ENCODE measurements around the gene TTBK2.
"Not testable (repeated sequence)": the region's sequence is repeated elsewhere in the genome, so short reads cannot be mapped to it uniquely, and the experiment has no call there.

Gene TTBK2

DNA sequence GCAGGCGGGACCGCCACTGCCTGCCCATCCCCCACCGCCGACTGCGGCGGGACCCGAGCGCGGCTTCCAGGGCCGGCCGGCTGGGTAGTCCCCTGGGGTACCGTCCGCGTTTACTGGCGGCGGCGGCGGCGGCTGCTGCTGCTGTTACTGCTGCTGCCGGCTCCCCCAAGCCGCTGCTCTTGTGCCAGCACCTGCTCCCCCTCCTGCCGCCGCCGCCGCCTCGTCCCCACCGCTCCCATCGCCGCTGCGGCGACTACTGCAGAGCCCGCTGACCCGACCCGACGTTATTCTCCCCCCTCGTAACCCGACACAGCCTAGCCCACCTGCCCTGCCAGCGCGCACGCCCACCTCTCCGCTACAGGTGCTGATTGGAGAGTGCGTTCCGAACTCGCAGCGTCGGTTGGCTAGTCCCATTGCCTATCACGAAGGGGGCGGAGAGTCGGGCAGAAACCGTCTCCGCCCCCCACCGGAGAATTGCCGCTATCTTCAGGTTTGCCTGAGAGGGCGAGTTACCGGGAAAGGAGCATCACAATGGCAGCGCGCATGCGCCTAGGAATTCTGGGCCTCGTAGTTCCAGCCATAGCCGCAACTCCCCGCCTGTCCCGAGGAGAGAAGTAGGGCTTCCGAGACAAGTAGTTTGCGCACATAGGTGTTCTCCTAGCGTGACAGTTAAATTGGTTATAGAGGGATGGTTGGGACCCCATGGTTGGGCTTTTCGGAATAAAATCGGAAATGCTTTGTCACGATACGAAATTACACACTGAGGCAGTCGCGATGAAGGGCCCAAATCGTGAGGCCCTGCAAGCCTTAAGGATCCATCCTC, at the start of gene TTBK2:
TSS of gene TTBK2 (minus strand) at position 260 of the 823 bp plus-strand sequence. CDS start 42,161 bp downstream, outside the sequence.
- DNase-seq, result peak; percentile 94 to 99

DNA sequence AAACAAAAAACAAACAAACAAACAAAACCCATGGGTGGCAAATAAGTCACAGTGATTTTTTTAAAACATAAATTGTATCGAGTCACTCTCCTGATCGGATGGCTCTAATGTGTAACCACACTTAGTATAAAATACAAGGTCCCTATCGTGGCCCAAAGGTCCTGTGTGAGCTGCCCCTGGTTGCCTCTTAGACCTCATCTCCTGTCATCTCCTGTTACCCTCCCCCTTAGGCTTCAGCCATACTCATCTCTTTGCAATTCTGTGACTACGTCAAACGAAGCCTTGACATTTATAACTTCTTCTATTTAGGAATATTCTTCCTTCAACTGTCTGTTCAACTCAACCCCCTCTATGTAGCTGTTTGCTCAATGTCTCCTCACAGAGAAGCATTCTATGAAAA, 43.9 kb upstream of the TTBK2 start:
- DNase-seq, result no peak

DNA sequence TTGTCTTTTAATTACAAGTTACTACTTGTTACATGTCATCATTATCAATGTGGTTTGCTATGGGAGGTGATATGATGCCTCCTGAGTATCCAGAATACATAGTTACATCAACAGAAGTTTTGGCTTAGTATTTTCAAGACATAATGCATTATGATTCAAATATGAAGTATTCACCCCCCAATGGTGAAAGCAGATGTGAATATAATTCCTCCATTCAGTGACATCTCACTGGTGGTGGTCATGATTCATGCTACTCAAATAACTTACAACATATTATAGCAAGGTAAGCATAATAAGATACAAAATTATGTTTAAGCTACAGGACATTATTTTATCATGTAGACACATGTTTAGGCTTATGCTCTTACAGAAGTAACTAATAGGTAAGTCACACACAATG, 34.9 kb upstream of the TTBK2 start:
- DNase-seq, result no peak

DNA sequence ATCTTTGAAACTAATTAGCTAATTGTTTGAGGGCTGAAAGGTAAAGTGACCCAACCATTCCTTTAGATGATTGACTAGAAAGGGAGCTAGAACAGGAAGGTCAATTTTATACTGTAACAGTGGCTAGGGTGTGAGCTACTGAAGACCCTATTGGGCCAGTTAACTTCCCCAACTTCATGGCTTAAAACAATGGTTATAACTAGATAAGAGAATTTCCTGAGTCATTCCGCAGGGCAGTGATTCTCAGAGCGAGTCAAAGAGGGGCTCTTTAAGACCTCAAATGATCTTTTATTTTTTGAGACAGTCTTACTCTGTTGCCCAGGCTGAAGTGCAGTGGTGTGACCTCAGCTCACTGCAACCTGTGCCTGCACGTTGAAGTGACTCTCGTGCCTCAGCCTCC, 33.7 kb upstream of the TTBK2 start:
- DNase-seq, result no peak

DNA sequence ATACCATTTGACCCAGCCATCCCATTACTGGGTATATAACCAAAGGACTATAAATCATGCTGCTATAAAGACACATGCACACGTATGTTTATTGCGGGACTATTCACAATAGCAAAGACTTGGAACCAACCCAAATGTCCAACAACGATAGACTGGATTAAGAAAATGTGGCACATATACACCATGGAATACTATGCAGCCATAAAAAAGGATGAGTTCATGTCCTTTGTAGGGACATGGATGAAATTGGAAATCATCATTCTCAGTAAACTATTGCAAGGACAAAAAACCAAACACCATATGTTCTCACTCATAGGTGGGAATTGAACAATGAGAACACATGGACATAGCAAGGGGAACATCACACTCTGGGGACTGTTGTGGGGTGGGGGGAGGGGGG, 28.3 kb upstream of the TTBK2 start:
- DNase-seq, result not testable (repeated sequence)

DNA sequence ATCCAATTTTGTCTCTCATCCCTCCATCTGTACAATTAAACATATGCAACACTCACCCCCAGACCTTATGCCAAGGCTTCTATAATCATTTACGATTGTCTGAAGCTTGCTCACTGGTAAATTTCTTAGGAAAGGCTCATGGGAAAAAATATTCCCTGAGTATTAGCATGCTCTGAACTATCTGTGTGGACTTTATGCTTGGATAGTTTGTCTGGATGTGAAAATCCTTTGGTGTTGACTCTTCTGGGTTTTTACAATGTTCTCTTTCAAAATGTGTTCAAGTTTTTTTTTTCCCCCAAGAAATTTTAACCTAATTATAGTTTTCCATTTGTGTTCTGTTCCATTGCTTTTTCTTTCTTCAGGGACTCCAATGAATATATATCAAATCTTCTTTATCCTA, 19.9 kb upstream of the TTBK2 start:
- DNase-seq, result no peak

DNA sequence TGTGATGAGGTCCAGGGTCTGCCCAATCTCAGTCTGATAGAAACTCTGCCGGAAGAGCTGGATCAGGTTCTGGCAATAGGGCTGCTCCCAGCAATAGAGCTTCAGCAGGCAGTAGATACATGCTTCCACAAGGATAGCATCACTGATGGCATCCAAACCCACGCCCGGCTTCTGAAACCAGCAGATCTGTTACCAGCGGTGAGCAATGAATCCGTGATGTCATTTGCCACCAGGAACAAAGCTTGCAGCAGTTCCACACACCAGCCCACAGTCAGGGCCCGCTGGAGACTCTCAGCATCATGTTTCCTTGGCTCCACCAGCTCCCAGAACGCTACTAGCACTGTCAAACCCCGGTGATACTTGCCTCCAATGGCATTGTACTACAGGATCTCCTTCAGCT, 19.3 kb upstream of the TTBK2 start:
- no peak for DNase-seq

DNA sequence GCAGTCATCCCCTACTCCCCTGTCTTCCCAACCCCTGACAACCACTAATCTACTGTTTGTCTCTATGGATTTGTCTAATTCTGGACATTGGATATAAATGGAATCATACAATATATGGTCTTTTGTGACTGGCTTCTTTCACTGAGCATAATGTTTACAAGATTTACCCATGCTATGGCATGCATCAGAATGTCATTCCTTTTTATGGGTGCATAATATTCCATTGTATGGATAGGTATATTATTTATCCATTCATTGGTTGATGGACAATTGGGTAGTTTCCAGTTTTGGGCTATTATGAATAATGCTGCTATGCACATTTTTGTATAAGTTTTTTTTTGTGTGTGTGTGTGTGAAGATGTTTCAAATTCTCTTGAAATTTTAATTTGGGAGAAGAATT, 16.6 kb upstream of the TTBK2 start:
- DNase-seq, result no peak

DNA sequence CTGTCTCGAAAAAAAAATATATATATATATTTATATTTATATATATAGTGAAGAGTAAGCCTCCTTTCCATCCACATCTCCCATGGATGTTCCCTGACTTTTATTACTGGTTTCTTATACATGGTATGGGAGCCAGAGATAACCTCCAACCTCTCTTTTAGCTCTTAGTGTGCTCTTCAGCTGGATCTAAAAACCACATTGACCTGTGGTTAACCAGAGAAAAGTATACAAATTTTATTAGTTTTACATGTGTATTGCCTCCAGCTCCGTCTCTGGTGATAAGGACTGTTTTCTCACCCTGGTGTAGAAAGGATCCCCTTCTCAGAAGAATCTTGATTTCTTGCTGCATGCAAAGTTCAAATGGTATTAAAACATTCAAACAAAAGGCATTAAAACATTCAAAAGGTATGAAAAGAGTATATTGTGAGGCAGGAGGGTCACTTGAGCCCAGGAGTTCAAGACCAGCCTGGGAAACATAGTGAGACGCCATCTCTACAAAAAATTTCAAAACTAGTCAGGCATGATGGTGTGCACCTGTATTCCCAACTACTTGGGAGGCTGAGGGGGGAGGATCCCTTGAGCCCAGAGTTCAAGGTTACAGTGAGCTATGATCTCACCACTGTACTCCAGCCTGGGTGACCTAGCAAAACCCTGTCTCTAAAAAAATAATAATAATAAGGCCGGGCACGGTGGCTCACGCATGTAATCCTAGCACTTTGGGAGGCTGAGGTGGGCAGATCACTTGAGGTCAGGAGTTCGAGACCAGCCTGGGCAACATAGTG, 13.5 kb upstream of the TTBK2 start:
- no peak for DNase-seq

DNA sequence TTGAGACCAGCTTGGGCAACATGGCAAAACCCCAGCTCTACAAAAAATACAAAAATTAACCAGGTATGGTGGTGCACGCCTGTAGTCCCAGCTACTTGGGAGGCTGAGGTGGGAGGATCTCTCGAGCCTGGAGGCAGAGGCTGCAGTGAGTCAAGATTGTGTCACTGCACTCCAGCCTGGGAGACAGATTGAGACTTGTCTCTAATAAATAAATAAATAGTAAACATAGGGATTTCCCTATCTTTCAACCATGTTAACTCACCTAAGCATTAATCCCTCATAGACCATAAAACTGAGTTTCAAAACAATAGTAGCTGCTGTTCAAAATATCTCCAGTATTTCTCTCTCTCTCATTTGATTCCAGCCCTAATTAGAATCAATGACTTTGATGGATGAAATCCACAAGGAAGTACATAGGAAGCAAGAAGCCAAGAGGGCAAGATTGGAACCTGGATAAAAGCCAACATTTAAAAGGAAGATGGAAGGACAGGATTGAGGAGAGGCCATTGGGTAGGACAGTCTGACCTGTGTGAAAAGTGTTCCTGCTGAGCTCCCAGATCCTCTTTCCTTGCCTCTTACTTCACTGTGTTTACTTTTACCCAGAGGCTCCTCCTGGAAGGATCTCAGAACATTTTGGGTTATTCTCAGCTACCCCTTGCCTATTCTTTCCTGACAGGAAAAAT, 12.4 kb upstream of the TTBK2 start:
- DNase-seq, result no peak

DNA sequence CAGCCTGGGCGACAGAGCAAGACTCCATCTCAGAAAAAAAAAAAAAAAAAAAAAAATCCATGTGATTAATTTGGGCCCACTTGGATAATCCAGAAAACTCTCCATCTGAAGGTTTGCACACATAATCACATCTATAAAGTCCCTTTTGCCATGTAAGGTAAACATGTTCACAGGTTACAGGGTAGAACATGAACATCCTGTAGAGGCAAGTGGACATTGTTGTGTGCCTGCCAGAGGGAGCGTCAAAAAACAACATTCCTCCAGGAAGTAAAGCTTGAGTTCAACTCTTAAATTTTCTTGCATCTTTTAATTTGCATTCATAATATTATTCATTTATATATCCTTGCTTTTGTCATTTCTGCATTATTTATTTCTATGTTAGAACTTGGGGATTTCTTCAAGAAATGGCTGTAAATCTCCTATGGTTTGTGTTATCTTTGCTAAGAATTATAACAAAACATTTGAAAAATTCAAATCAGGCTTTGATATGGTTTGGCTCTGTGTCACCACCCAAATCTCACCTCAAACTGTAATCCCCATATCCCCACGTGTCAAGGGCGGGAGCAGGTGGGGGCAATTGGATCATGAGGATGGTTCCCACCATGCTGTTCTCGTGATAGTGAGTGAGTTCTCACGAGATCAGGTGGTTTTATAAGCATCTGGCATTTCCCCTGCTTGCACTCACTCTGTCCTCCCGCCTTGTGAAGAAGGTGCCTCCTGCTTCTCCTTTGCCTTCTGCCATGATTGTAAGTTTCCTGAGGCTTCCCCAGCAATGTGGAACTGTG, 11.3 kb upstream of the TTBK2 start:
- no peak for DNase-seq

DNA sequence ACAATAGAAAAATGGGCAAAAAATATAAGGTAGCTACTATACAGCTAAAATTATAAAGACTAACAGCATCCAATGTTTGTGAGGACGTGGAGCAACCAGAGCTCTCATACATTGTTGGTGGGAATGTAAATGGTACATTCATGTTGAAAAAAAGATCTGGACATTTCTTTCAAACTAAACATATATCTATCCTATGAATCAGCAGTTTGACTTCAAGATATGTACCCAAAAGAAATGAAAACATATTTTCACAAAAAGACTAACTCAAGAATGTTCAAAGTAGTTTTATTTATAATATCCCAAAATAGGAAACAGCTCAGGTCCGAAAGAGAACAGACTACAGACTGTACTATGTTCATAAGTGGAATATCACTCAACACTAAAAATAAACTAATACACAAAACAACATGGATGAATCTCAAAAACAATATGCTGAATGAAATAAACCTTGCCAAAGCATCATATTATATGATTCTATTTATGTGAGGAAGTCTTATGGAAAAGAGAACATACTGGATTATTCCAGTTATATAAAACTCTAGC, 8.8 kb upstream of the TTBK2 start:
- DNase-seq, result no peak

DNA sequence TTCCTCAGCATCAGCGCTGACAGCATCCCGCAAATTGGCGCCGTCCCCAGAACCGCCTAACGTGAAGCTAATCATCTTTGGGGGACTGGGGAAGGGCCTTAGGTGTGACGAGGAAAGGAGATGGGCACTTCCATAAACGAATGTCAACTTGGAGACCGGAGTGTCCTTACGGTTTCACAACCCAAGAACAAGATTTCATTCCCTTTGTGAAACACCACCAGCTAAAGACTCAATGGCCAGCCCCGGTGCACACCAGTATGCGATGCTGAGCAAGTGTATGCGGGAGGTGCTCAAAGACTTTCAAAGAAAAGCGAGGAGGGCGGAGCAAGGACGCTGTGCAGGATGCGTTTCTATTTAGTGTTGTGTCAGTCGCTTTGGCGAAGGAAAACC, 759 bp upstream of the TTBK2 start:
- DNase-seq, result no peak

DNA sequence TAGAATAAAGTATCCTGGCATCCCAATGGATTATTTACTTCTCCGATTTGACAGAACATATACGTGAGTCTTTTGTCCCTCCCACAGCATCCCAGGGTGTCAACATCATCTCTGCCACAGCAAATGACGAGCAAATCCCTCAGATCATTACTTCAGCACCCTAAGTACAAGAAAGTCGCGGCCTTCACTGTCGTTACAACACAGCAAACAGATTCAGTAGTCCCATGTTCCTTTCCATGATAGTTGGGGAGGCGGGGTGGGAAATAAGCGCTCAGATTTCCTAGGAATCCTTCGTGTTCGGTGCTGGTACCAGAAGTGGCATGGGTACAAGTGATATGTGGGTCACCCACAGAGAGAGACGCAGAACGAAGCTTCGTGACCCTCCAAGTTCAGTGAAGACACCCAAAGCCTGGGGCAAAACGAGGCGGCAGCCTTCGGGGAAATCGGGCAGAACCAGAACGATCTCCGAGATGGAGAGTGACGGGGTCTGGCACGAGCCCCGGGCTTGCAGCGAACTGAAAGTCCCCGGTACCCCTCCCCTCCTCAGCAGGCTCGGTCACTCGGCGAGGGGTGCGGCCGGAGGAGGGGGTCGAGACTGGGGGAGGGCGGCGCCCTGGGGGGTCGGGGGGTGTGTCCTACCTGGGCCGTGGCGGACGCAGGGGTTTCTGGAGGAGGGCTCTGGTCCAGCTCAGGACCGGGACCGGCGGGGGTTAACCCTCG, 619 bp downstream of the TTBK2 start:
- no peak for DNase-seq

DNA sequence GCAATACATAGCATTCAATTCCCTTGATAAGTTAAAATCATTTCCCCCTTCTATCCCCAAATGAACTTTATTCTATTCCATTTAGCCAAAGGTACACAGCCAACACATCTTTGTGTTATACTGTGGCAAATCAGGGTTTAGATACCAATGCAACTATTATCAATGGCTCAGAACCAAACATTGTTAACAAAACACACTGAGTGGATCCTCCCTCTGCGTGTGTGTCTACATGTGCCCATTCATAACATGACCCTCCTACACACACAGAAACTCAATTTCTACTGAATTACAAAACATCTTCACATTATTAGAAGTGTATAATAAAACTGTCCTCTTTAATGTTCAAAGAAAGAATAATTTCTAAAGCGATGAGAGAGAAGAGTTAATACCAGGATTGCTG, 1.3 kb downstream of the TTBK2 start:
- no peak for DNase-seq

DNA sequence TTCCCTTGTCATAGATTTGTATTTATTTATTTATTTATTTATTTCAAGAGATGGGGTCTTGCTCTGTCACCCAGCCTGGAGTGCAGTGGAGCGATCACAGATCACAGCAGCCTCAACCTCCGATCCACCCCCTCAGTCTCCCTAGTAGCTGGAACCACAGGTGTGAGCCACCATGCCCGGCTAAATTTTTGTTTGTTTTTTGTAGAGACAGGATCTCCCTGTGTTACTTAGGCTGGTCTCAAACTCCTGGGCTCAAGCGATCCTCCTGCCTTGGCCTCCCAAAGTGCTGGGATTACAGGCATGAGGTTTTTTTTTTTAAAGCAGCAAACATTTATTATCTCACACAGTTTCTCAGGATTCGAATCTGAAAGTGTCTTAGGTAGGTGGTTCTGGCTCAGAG, 2.5 kb downstream of the TTBK2 start:
- no peak for DNase-seq

DNA sequence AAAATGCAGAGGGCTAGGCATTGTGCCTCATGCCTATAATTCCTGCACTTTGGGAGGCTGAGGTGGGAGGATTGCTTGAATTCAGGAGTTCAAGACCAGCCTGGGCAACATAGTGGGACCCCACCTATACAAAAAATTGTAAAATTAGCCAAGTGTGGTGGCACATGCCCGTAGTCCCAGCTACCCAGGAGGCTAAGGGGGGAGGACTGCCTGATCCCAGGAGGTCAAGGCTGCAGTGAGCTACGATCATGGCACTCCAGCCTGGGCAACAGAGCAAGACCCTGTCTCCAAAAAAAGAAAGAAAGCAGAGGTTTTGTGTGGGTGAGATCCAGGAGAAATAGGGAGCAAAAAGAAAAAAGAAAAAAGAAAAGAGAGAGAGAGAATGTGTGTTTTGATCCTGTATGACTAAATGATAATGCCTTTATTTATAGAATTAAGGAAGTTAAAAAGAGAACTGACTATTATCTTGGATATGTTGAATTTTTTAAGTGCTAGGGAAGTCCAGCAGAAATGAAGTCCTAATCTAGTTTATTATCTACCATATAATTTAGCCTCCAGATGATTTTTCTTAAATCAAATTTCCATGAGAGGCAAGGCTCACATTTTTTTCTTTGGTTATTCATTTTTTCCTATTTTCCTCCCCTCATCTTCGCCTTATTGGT, 4.8 kb downstream of the TTBK2 start:
- DNase-seq, result no peak

DNA sequence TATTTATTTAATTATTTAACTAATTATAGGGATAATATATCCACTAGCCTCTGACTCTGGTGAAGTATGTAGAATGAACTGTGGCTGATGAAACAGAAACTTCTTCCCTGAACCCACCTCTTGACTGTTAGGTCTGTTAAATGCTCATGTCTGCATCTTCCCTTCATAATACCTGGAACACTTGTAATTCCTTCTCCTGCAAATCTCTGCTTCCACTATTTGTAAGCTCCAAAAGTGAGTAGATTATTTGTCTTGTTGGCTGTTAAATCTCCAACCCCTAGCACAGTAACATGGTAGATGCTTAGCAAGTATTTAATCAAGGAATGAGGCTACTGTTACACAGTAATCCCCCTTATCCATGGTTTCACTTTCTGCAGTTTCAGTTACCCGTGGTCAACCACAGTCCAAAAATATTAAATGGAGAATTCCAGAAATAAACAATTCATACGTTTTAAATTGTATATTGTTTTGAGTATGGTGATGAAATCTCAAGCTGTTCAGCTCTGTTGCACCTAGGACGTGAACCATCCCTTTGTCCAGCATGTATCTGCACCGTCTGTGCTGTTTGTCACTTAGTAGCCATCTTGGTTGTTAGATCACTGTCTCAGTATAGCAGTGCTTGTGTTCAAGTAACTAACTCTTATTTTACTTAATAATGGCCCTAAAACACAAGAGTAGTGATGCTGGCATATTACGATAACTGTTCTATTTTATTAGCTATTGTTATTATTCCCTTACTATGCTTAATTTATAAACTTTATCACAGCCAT, 5.7 kb downstream of the TTBK2 start:
- DNase-seq, result no peak

DNA sequence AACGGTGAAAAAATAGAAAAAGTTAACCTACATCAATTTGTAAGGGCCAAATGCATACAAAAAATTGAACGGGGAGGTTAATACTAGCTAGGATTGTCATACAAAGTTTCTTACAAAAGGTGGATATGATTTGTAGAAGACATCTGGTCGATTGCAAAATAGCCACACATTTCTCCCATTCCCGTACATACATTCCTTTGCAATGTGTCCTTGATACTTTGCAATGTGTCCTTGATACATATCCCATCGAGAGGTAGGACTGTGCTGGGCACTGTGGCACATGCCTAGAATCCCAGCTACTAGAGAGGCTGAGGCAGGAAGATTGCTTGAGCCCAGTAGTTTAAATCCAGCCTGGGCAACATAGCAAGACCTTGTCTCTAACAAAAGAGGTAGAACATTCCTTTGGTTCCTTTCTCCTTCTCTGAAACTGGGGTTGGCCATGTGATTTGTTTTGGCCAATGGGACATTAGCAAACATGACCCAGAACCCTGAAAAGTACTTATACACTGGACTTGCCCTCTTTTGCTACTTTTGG, 9.5 kb downstream of the TTBK2 start:
- no peak for DNase-seq

DNA sequence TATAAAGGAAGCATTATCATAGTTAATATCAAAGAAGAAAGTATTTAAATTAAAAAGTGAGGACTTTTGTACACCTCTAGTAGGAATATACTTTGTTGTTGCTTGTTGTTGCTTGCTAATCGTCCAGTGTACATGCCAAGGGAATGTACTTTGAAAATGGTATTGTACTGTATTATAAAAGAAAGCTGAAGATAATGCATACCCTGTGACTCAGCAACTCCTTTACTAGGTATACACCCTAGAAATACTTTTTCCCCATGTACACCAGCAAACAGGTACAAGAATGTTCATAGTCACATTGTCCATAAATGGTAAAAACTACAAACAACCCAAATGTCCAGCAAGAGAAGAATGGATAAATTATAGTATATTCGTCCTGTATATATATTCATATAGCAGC, 12.0 kb downstream of the TTBK2 start:
- DNase-seq, result no peak

All from cerebellar nuclear complex (tissue), 1 donor.